ENCODE data around the gene CENPW.

DNA sequence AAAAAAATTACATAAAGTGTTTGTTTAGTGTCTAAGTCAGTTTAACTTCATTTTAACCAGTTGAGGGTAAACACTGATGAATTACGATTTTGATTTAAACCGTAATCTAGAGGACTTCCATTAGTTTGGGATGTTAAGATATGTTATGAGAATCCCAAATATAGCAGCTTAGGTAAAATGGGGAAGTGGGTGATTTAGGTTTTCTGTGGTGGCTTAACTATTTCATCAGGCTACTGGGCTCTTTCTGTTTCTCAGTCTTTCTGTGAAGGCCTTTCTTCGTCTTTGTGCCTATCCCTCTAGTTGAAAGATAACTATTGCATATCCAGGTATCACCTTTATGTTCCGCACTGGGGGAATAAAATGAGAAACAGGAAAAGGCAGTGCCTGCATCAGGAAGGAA lies 27.9 kb downstream of the CENPW start:
- no peak for TF ChIP-seq CTCF (IDR thresholded peaks at IDR 0.05)
- TF ChIP-seq POLR2A (IDR thresholded peaks at IDR 0.05): no peak

Measured in testis (tissue), 2 donors.